PC-9 (cell line): ENCODE results near the gene SCG5. TPM values are rescaled to one million over a fixed set of nuclear protein-coding genes. Genes with fewer than 3 reads are reported as not detected.
A peak's percentile ranks its signal among the peaks of the same experiment; 100 is the strongest.

Experiments used
- BruUV-seq: library from RNA; stranded (reverse); fragments of 400-500 nt; replicated peaks from 2 replicates; lab custom pipeline; 2021; lab: Mats Ljungman, UMichigan
- CTCF ChIA-PET: fragments of 300-600 bp; sonication (Branson Sonifier 250); formaldehyde crosslinking; loops from one replicate; lab custom pipeline; 2022; ENCODE audit warnings: antibody characterized with exemption; lab: Charles Lee
- POLR2A ChIA-PET: fragments of 300-600 bp; sonication (Branson Sonifier 250); formaldehyde crosslinking; loops from one replicate; lab custom pipeline; 2022; ENCODE audit warnings: antibody characterized with exemption; ENCODE audit not compliant: unreplicated experiment; lab: Charles Lee
- DNase-seq, 2 experiments: peaks; one replicate each; pipeline versions ENCODE4 v3.0.0 to v3.0.0-alpha.2; 2015 to 2022; ENCODE audit warnings: mixed read lengths in 1 of 2
- H2AFZ ChIP-seq: fragments of 200-600 bp; sonication (generic); 2 replicates; pipeline ENCODE4 v1.8.1; 2017; ENCODE audit warnings: antibody characterized with exemption
- H3F3A ChIP-seq: fragments of 200-600 bp; sonication (generic); 2 replicates; pipeline ENCODE4 v1.8.1; 2017; ENCODE audit warnings: antibody characterized with exemption, mild to moderate bottlenecking, low read depth; ENCODE audit not compliant: insufficient read depth
- H3K27ac ChIP-seq: fragments of 200-600 bp; sonication (generic); 2 replicates; pipeline ENCODE4 v1.6.1; 2016; ENCODE audit warnings: mixed run types
- H3K27me3 ChIP-seq: fragments of 200-600 bp; sonication (generic); 2 replicates; pipeline ENCODE4 v1.6.1; 2016; ENCODE audit warnings: low read depth, mixed run types; ENCODE audit not compliant: insufficient read depth
- H3K36me3 ChIP-seq: fragments of 200-600 bp; sonication (generic); 2 replicates; pipeline ENCODE4 v1.6.1; 2016; ENCODE audit warnings: low read depth, mixed run types
- H3K4me1 ChIP-seq: fragments of 200-600 bp; sonication (generic); replicated peaks from 2 replicates; pipeline ENCODE4 v1.6.1; 2016; ENCODE audit warnings: mixed run types; ENCODE audit not compliant: insufficient read depth
- H3K4me2 ChIP-seq: fragments of 200-600 bp; sonication (generic); 2 replicates; pipeline ENCODE4 v1.6.1; 2017; ENCODE audit warnings: mixed run types
- H3K4me3 ChIP-seq: fragments of 200-600 bp; sonication (generic); 2 replicates; pipeline ENCODE4 v1.6.1; 2016; ENCODE audit warnings: mixed run types
- H3K79me2 ChIP-seq: fragments of 200-600 bp; sonication (generic); 2 replicates; pipeline ENCODE4 v1.6.1; 2017; ENCODE audit warnings: low read depth, mixed run types
- H3K9me2 ChIP-seq: fragments of 200-600 bp; sonication (generic); 2 replicates; pipeline ENCODE4 v1.8.1; 2017; ENCODE audit warnings: mild to moderate bottlenecking; ENCODE audit not compliant: insufficient read depth
- H3K9me3 ChIP-seq: fragments of 200-600 bp; sonication (generic); 2 replicates; pipeline ENCODE4 v1.8.1; 2016; ENCODE audit warnings: low read depth; ENCODE audit not compliant: insufficient read depth
- H4K20me1 ChIP-seq: fragments of 200-600 bp; sonication (generic); 2 replicates; pipeline ENCODE4 v1.8.1; 2017; ENCODE audit not compliant: insufficient read depth
- EZH2 ChIP-seq: fragments of 200-600 bp; sonication (generic); IDR thresholded peaks from 2 replicates; pipeline ENCODE4 v1.8.0; 2017; ENCODE audit warnings: antibody characterized with exemption, low read depth
- intact Hi-C: fragments of 100-400 bp; cut with micrococcal nuclease; formaldehyde crosslinking; loops from one replicate; pipeline ENCODE4 v1.10.0; 2022; ENCODE audit not compliant: unreplicated experiment
- total RNA-seq: library from RNA; stranded (reverse); gene quantifications from 2 replicates; pipeline ENCODE4 v1.2.3, GENCODE V29; 2021
- TF ChIP-seq, protein P1 (sequence below): fragments of 200-600 bp; sonication (generic); conservative IDR thresholded peaks from 2 replicates; pipeline ENCODE4 v1.6.1; 2017; ENCODE audit warnings: mixed run types, antibody characterized with exemption, mild to moderate bottlenecking, moderate library complexity

Gene SCG5
- total RNA-seq, 1 experiment from 2014 or later: 0.39 TPM

DNA sequence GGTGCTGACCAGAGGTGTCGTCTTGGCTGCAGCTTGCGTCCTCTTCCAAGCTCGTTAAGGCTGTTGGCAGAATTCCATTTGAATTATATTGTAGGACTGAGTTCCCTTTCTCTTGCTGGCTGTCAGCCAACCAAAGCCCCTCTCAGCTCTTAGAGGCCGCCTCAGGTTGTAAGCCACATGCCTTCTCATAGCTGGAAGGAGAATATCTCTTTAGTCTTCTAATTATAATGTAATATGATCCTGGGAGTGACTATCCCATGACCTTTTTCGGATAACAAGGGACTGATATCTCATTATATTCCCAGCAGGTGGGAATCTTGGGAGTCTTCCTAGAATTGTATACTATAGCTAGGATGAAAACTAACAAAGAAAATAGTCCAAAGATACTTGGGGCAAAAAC lies 4.8 kb downstream of the SCG5 start:
- Histone ChIP-seq H4K20me1 (no peaks in the 10 kb centered on the region), H3K36me3 (no peaks in the 10 kb centered on the region), H3K4me3 (no peak overlapping the region), H3K4me2 (no peak overlapping the region), H3K79me2 (no peaks in the 10 kb centered on the region), H3K4me1 (peaks cover under 1% of the 10 kb centered on the region), H3K9me2 (no peaks in the 10 kb centered on the region), H3K27me3 (no peaks in the 10 kb centered on the region), H2AFZ (no peak overlapping the region), H3F3A (peaks cover under 1% of the 10 kb centered on the region; the same call in 1 of the 2 replicates), H3K9me3 (no peaks in the 10 kb centered on the region), H3K27ac (no peak overlapping the region)
- BruUV-seq: no TSS peak
- intact Hi-C loops: no loop called here
- ChIA-PET POLR2A (no interaction called here), CTCF (interaction anchor here (0.6 kb wide), 1 partner anchor 10 kb away, joined by 4 read pairs; no protein-coding TSS in a partner anchor)
- TF ChIP-seq, protein P1, sequence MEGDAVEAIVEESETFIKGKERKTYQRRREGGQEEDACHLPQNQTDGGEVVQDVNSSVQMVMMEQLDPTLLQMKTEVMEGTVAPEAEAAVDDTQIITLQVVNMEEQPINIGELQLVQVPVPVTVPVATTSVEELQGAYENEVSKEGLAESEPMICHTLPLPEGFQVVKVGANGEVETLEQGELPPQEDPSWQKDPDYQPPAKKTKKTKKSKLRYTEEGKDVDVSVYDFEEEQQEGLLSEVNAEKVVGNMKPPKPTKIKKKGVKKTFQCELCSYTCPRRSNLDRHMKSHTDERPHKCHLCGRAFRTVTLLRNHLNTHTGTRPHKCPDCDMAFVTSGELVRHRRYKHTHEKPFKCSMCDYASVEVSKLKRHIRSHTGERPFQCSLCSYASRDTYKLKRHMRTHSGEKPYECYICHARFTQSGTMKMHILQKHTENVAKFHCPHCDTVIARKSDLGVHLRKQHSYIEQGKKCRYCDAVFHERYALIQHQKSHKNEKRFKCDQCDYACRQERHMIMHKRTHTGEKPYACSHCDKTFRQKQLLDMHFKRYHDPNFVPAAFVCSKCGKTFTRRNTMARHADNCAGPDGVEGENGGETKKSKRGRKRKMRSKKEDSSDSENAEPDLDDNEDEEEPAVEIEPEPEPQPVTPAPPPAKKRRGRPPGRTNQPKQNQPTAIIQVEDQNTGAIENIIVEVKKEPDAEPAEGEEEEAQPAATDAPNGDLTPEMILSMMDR: no peak
- no peak for TF ChIP-seq EZH2
- DNase-seq: no peak

DNA sequence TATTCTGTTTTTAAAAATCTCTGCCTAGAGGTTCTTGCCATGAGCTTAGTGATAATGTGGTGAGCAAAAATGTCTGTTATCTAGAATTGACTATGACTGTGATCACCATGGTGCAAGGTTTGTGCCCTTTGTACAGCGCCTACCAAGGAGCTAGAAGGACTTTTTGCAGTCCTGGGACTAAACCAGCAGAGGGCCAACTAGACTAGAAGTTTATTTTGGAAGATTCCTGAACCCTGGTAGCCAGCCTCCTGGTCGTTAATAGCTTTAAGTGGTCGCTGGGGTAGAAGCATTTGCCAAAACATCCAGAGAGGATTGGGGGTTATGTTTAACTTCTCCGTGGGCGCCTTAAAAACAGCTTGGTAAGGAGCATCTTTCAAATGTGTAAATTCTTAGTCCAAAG lies 7.8 kb downstream of the SCG5 start:
- peaks cover 6% of the 10 kb centered on the region; the same call in 1 of the 2 replicates for H3F3A ChIP-seq
- intact Hi-C loops: no loop called here
- H2AFZ ChIP-seq: no peak overlapping the region
- ChIA-PET CTCF (interaction anchor here (1.1 kb wide), 1 partner anchor 483 kb away, joined by 5 read pairs; no protein-coding TSS in a partner anchor), POLR2A (interaction anchor here (1.0 kb wide), 1 partner anchor 9 kb away, joined by 4 read pairs; no protein-coding TSS in a partner anchor)
- no peaks in the 10 kb centered on the region for H3K27me3 ChIP-seq
- no peak for DNase-seq
- no peaks in the 10 kb centered on the region for H3K9me2 ChIP-seq
- no peak overlapping the region for H3K4me3 ChIP-seq
- peaks cover 19% of the 10 kb centered on the region for H3K4me1 ChIP-seq
- no TSS peak for BruUV-seq
- no peaks in the 10 kb centered on the region for H3K79me2 ChIP-seq
- H3K4me2 ChIP-seq: no peak overlapping the region
- TF ChIP-seq, protein P1: peak; percentile 25; the same call in 1 of the 2 replicates
- TF ChIP-seq EZH2: no peak
- no peaks in the 10 kb centered on the region for H4K20me1 ChIP-seq
- no peak overlapping the region for H3K27ac ChIP-seq
- no peaks in the 10 kb centered on the region for H3K36me3 ChIP-seq
- no peaks in the 10 kb centered on the region for H3K9me3 ChIP-seq

DNA sequence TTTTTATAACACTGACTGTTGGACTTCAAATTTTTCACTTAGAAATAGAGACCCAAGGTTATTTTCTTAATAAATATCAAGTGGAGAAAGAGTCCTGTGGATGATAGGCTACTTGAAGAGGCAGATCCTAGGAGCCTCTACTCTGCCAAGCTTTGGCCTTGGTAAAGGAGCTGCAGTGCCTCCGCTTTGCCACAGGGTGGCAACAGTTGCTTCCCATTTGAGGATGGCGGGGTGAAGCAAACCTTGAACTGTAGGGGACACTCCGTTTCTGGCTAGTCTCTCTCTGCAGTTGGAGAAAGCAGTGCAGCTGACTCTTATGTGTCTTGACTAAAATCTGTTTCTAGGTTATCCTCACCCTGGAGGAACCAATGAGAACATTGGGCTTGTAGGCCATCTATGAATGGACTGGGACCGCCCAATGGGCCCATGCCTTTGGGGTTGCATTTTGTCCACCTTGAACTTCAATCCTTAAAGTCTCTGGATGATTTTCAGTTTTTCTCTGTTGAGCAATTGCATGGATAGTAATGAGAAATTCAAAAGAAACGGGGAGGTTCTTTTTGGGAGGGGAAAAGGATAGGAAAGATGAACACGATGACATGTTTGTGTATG lies 9.8 kb downstream of the SCG5 start:
- Histone ChIP-seq H3K79me2 (no peaks in the 10 kb centered on the region), H3K4me2 (peak overlapping the region; percentile 73), H2AFZ (peak overlapping the region; percentile 72), H3K36me3 (no peaks in the 10 kb centered on the region), H3K9me2 (no peaks in the 10 kb centered on the region), H3K27me3 (no peaks in the 10 kb centered on the region), H3K27ac (peak overlapping the region; percentile 84), H3K9me3 (no peaks in the 10 kb centered on the region), H3K4me1 (peaks cover 19% of the 10 kb centered on the region), H4K20me1 (no peaks in the 10 kb centered on the region), H3F3A (peaks cover 6% of the 10 kb centered on the region; the same call in 1 of the 2 replicates), H3K4me3 (no peak overlapping the region)
- TF ChIP-seq, protein P1: peak; percentile 92
- no peak for TF ChIP-seq EZH2
- DNase-seq: peak in 1 of 2 experiments; percentile 68
- intact Hi-C loops: loop anchor here (1.0 to 10.0 kb wide), 3 partner anchors 343 to 553 kb away; no protein-coding TSS in a partner anchor
- BruUV-seq: no TSS peak
- ChIA-PET POLR2A (no interaction called here), CTCF (no interaction called here)
